ENCODE data around the gene NGEF.

DNA sequence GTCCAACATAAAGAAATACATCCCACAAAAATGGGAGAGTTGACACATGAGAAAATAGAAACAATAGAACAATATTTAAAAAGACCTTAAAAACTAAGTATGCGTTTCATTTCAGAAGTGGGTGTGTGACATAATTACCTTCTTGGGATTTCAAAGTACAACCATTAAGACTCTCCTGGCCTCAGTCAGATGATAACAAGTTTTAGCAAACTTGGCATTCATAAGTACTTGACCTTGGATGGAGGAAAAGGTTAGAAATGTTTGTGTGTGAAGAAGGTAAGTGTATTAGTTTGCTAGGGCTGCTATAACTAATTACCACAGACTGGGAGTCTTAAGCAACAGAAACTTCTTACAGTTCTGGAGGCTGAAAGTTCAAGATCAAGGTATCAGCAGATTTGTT is 4.9 kb upstream of the NGEF start:
- TF ChIP-seq, protein P1, sequence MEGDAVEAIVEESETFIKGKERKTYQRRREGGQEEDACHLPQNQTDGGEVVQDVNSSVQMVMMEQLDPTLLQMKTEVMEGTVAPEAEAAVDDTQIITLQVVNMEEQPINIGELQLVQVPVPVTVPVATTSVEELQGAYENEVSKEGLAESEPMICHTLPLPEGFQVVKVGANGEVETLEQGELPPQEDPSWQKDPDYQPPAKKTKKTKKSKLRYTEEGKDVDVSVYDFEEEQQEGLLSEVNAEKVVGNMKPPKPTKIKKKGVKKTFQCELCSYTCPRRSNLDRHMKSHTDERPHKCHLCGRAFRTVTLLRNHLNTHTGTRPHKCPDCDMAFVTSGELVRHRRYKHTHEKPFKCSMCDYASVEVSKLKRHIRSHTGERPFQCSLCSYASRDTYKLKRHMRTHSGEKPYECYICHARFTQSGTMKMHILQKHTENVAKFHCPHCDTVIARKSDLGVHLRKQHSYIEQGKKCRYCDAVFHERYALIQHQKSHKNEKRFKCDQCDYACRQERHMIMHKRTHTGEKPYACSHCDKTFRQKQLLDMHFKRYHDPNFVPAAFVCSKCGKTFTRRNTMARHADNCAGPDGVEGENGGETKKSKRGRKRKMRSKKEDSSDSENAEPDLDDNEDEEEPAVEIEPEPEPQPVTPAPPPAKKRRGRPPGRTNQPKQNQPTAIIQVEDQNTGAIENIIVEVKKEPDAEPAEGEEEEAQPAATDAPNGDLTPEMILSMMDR (IDR thresholded peaks at IDR 0.05): no peak
- TF ChIP-seq POLR2A (IDR thresholded peaks at IDR 0.05): no peak

Measured in adrenal gland (tissue), 5 donors.